Limb (tissue), 2 donors: ENCODE measurements around the gene NOTUM.
"Not testable (repeated sequence)": the region's sequence is repeated elsewhere in the genome, so short reads cannot be mapped to it uniquely, and the experiment has no call there.

Experiments used
- DNase-seq, 2 donors: peaks; one replicate each; pipeline ENCODE4 v3.0.0-alpha.2; 2016; ENCODE audit errors: extremely low spot score in 2 of 2

NOTUM gene

GRCh38 chr17:81996757-81997441 lies 35.9 kb upstream of the NOTUM start:
- DNase-seq: no peak

- no peak for DNase-seq
These were observed 35.3 kb upstream of the NOTUM start for GRCh38 chr17:81996232-81996756.

- DNase-seq: peak in 1 of 2 donors; percentile 28
These were observed 34.7 kb upstream of the NOTUM start for GRCh38 chr17:81995463-81996231.

GRCh38 chr17:81994593-81995462 lies 33.8 kb upstream of the NOTUM start:
- DNase-seq: peak in 1 of 2 donors; percentile 56

- DNase-seq: no peak
These were observed 33.0 kb upstream of the NOTUM start for GRCh38 chr17:81993729-81994592.

GRCh38 chr17:81992306-81993102 lies 31.5 kb upstream of the NOTUM start:
- no peak for DNase-seq

- peak in 1 of 2 donors; percentile 74 for DNase-seq
These were observed 30.8 kb upstream of the NOTUM start for GRCh38 chr17:81991684-81992305.

- DNase-seq: no peak
These were observed 30.1 kb upstream of the NOTUM start for GRCh38 chr17:81990836-81991683.

- DNase-seq: no peak
These were observed 26.3 kb upstream of the NOTUM start for GRCh38 chr17:81987161-81987770.

- DNase-seq: no peak
These were observed 25.6 kb upstream of the NOTUM start for GRCh38 chr17:81986606-81987005.

- DNase-seq: no peak
These were observed 23.9 kb upstream of the NOTUM start for GRCh38 chr17:81984773-81985410.

GRCh38 chr17:81983639-81984373 lies 22.8 kb upstream of the NOTUM start:
- DNase-seq: no peak

GRCh38 chr17:81983011-81983638 lies 22.1 kb upstream of the NOTUM start:
- no peak for DNase-seq

- not testable (repeated sequence) for DNase-seq
These were observed 20.5 kb upstream of the NOTUM start for GRCh38 chr17:81981511-81981910.

GRCh38 chr17:81980707-81981343 lies 19.8 kb upstream of the NOTUM start:
- no peak for DNase-seq

- no peak for DNase-seq
These were observed 19.1 kb upstream of the NOTUM start for GRCh38 chr17:81980122-81980521.
